Fibroblast of skin of abdomen (primary cell): Measurements from ENCODE around the gene GBX1.

ENCODE experiments used
- DNase-seq: peaks from one replicate; pipeline ENCODE4 v3.0.0-alpha.2; 2013

The GBX1 gene

GRCh38 chr7:151139071-151139790 lies 28.3 kb downstream of the GBX1 start:
- DNase-seq: no peak

GRCh38 chr7:151138153-151138851 lies 29.2 kb downstream of the GBX1 start:
- DNase-seq: no peak

GRCh38 chr7:151137791-151138152 lies 29.7 kb downstream of the GBX1 start:
- DNase-seq: no peak

GRCh38 chr7:151137076-151137675 lies 30.3 kb downstream of the GBX1 start:
- no peak for DNase-seq

- DNase-seq: no peak
These were observed 31.3 kb downstream of the GBX1 start for GRCh38 chr7:151135866-151136843.

- no peak for DNase-seq
These were observed 32.0 kb downstream of the GBX1 start for GRCh38 chr7:151135525-151135845.

GRCh38 chr7:151134743-151135524 lies 32.6 kb downstream of the GBX1 start:
- no peak for DNase-seq

- DNase-seq: no peak
These were observed 33.3 kb downstream of the GBX1 start for GRCh38 chr7:151133986-151134742.

GRCh38 chr7:151133266-151133985 lies 34.1 kb downstream of the GBX1 start:
- no peak for DNase-seq

GRCh38 chr7:151132461-151133205 lies 34.9 kb downstream of the GBX1 start:
- no peak for DNase-seq

GRCh38 chr7:151131592-151132293 lies 35.8 kb downstream of the GBX1 start:
- DNase-seq: no peak

GRCh38 chr7:151131224-151131591 lies 36.3 kb downstream of the GBX1 start:
- no peak for DNase-seq

- no peak for DNase-seq
These were observed 36.7 kb downstream of the GBX1 start for GRCh38 chr7:151130741-151131157.

- DNase-seq: no peak
These were observed 37.4 kb downstream of the GBX1 start for GRCh38 chr7:151129960-151130591.

- DNase-seq: no peak
These were observed 38.2 kb downstream of the GBX1 start for GRCh38 chr7:151129117-151129959.

- DNase-seq: no peak
These were observed 38.8 kb downstream of the GBX1 start for GRCh38 chr7:151128716-151129115.

GRCh38 chr7:151128144-151128543 lies 39.4 kb downstream of the GBX1 start:
- DNase-seq: no peak
